K562 (cell line): ENCODE data around the gene APEX2. TPM values are rescaled to one million over a fixed set of nuclear protein-coding genes. Genes with fewer than 3 reads are reported as not detected.

ENCODE experiments used
- CXXC5 ChIP-seq: fragments of 250-450 bp; sonication (Bioruptor Pico); IDR thresholded peaks from 2 replicates; pipeline ENCODE4 v1.8.0; 2022; ENCODE audit warnings: inconsistent platforms, mild to moderate bottlenecking, moderate library complexity
- ETV6 ChIP-seq, 3 experiments: fragments of 150-350 bp in 1 of 3; sonication (generic) in 1 of 3; formaldehyde crosslinking in 1 of 3; IDR thresholded peaks; 2 replicates each; pipeline versions ENCODE4 v1.6.1 to v1.8.0; 2014 to 2022; ENCODE audit warnings: borderline replicate concordance in 2 of 3, low read depth in 2 of 3, antibody characterized with exemption in 1 of 3, low read length in 1 of 3, mild to moderate bottlenecking in 1 of 3, missing genetic modification reagents in 1 of 3
- FOXA3 ChIP-seq, 2 experiments: fragments of 450-650 bp in 1 of 2; sonication (generic) in 1 of 2; formaldehyde crosslinking; IDR thresholded peaks in 1 of 2; conservative IDR thresholded peaks in 1 of 2; 2 replicates each; pipeline versions ENCODE4 v1.4.0 to v1.8.0; 2020 to 2022; ENCODE audit warnings: mild to moderate bottlenecking in 2 of 2, missing genetic modification reagents in 1 of 2
- GTF2B ChIP-seq: IDR thresholded peaks from 2 replicates; pipeline ENCODE4 v1.6.1; 2011; ENCODE audit not compliant: insufficient read length; ENCODE audit errors: extremely low read depth
- HBP1 ChIP-seq: fragments of 450-650 bp; formaldehyde crosslinking; IDR thresholded peaks from 2 replicates; pipeline ENCODE4 v1.4.0; 2022; ENCODE audit warnings: missing genetic modification characterization
- HEY1 ChIP-seq: fragments of 250-450 bp; sonication (Bioruptor Pico); IDR thresholded peaks from 2 replicates; pipeline ENCODE4 v1.5.0; 2020; ENCODE audit warnings: mild to moderate bottlenecking, moderate library complexity, borderline replicate concordance
- HMG20A ChIP-seq: fragments of 450-650 bp; formaldehyde crosslinking; conservative IDR thresholded peaks from 2 replicates; pipeline ENCODE4 v1.4.0; 2020; ENCODE audit warnings: mild to moderate bottlenecking, mixed read lengths
- HNRNPL ChIP-seq: fragments of 200-400 bp; formaldehyde crosslinking; IDR thresholded peaks from 2 replicates; pipeline ENCODE4 v1.6.1; 2017; ENCODE audit warnings: low read depth, mild to moderate bottlenecking, low read length
- KLF1 ChIP-seq: fragments of 450-650 bp; IDR thresholded peaks from 2 replicates; pipeline ENCODE4 v1.6.1; 2016; ENCODE audit warnings: missing genetic modification characterization, missing compliant biosample characterization
- MBD1 ChIP-seq: fragments of 250-450 bp; sonication (Bioruptor Pico); IDR thresholded peaks from 2 replicates; pipeline ENCODE4 v1.8.0; 2022; ENCODE audit warnings: inconsistent platforms
- NCOA6 ChIP-seq: fragments of 450-650 bp; IDR thresholded peaks from 2 replicates; pipeline ENCODE4 v1.6.1; 2017; ENCODE audit warnings: mild to moderate bottlenecking
- NCOR1 ChIP-seq: fragments of 450-650 bp; IDR thresholded peaks from 2 replicates; pipeline ENCODE4 v1.6.1; 2016; ENCODE audit warnings: mild to moderate bottlenecking, moderate library complexity
- NFIC ChIP-seq: fragments of 450-650 bp; IDR thresholded peaks from 2 replicates; pipeline ENCODE4 v1.6.1; 2017; ENCODE audit warnings: mild to moderate bottlenecking, inconsistent platforms
- NR3C1 ChIP-seq: sonication (generic); formaldehyde crosslinking; IDR thresholded peaks from 2 replicates; pipeline ENCODE4 v1.8.1; 2022; ENCODE audit warnings: missing genetic modification reagents
- NR4A1 ChIP-seq, 2 experiments: fragments of 250-450 bp in 1 of 2; fragments of 450-650 bp in 1 of 2; sonication (Bioruptor Pico) in 1 of 2; IDR thresholded peaks; 2 replicates each; pipeline versions ENCODE4 v1.4.0 to v1.6.1; 2016 to 2020; ENCODE audit warnings: mild to moderate bottlenecking in 2 of 2, missing compliant biosample characterization in 1 of 2, missing genetic modification characterization in 1 of 2, moderate library complexity in 1 of 2
- PHF8 ChIP-seq: fragments of 200-600 bp; sonication (generic); IDR thresholded peaks from 2 replicates; pipeline ENCODE4 v1.6.1; 2012; ENCODE audit warnings: mixed run types, mild to moderate bottlenecking, inconsistent platforms, low read length, moderate library complexity, borderline replicate concordance
- RBM15 ChIP-seq: fragments of 200-400 bp; formaldehyde crosslinking; IDR thresholded peaks from 2 replicates; pipeline ENCODE4 v1.6.1; 2018; ENCODE audit warnings: mild to moderate bottlenecking, low read length, moderate library complexity; ENCODE audit not compliant: insufficient read depth
- SMAD4 ChIP-seq: fragments of 250-450 bp; sonication (Bioruptor Pico); conservative IDR thresholded peaks from 2 replicates; pipeline ENCODE4 v1.8.0; 2021; ENCODE audit warnings: inconsistent platforms, mild to moderate bottlenecking, moderate library complexity
- SRSF9 ChIP-seq: fragments of 200-400 bp; formaldehyde crosslinking; IDR thresholded peaks from 2 replicates; pipeline ENCODE4 v1.6.1; 2017; ENCODE audit warnings: low read depth, low read length, borderline replicate concordance
- ZBTB11 ChIP-seq, 3 experiments: fragments of 200-800 bp in 1 of 3; fragments of 250-450 bp in 1 of 3; fragments of 450-650 bp in 1 of 3; sonication (Bioruptor Pico) in 1 of 3; sonication (Bioruptor generic) in 1 of 3; formaldehyde crosslinking in 1 of 3; IDR thresholded peaks; 2 replicates each; pipeline versions ENCODE4 v1.6.1 to v1.8.0; 2016 to 2022; ENCODE audit warnings: mild to moderate bottlenecking in 2 of 3, missing genetic modification characterization in 2 of 3, missing compliant biosample characterization in 1 of 3, moderate library complexity in 1 of 3
- ZNF174 ChIP-seq: fragments of 250-450 bp; sonication (Bioruptor Pico); IDR thresholded peaks from 2 replicates; pipeline ENCODE4 v1.4.0; 2020; ENCODE audit warnings: mild to moderate bottlenecking
- polyA plus RNA-seq, 8 experiments: library from polyadenylated mRNA; depleted of rRNA in 4 of 8; stranded (reverse) in 5 of 8; unstranded in 3 of 8; fragments of >200 nt; fragmentation: Nextera tagmentation in 2 of 8; fragmentation: Illumina TruSeq in 1 of 8; extraction: Ambion mirVana in 2 of 8; extraction: Trizol in 1 of 8; gene quantifications; 2 replicates each; pipeline versions ENCODE4 v1.2.1 to v1.2.3, GENCODE V29; 2011 to 2014; ENCODE audit warnings: inconsistent platforms in 1 of 8, missing spikeins in 1 of 8
- total RNA-seq, 7 experiments: library from RNA; depleted of rRNA in 6 of 7; stranded (reverse); fragments of >200 nt in 6 of 7; fragmentation: Illumina TruSeq in 2 of 7; extraction: Trizol in 2 of 7; gene quantifications; 2 replicates each; pipeline versions ENCODE4 v1.2.1 to v1.2.3, GENCODE V29; 2011 to 2021; ENCODE audit warnings: low replicate concordance in 1 of 7

The APEX2 gene
- total and polyA plus RNA-seq, 9 of the 15 experiments (the other 6 are each of a cell fraction or from before 2014, with no cell fraction given) = 9.4 to 34.2 (median 25.9) TPM

- TF ChIP-seq ZBTB11 (CRISPR knock-in tag; IDR thresholded peaks at IDR 0.05) (peak in 1 of 3 experiments; percentile 82; a peak in 2 of 6 replicates), KLF1 (tag) (no peak), MBD1 (CRISPR knock-in tag) (no peak), SRSF9 (no peak), HNRNPL (no peak), ETV6 (IDR thresholded peaks at IDR 0.05; ENCODE audit: borderline replicate concordance in 1 of 2, low read depth in 2 of 2, low read length in 1 of 2) (no peak), ETV6 (CRISPR knock-in tag; IDR thresholded peaks at IDR 0.05; ENCODE audit: borderline replicate concordance) (no peak), NCOR1 (peak; percentile 99), SMAD4 (CRISPR knock-in tag) (peak; percentile 96), CXXC5 (CRISPR knock-in tag) (peak; percentile 79), NFIC (peak; percentile 95), ZNF174 (CRISPR knock-in tag) (no peak), GTF2B (no peak), NCOA6 (no peak), HMG20A (no peak), HBP1 (CRISPR knock-in tag) (no peak), NR4A1 (CRISPR knock-in tag; IDR thresholded peaks at IDR 0.05) (no peak), NR4A1 (tag; IDR thresholded peaks at IDR 0.05) (peak; percentile 75; the same call in 1 of the 2 replicates), NR3C1 (CRISPR knock-in tag) (no peak), HEY1 (CRISPR knock-in tag) (no peak), PHF8 (no peak), RBM15 (no peak), FOXA3 (CRISPR knock-in tag; conservative IDR thresholded peaks at IDR 0.05 in 1 of 2, IDR thresholded peaks at IDR 0.05 in 1 of 2) (no peak)
Observed at GRCh38 chrX:55014897-55015299, 14.7 kb downstream of the APEX2 start (continued).
